Breast epithelium (tissue), 3 donors: ENCODE measurements around the gene DEPDC4.

ENCODE experiments used
- POLR2A ChIP-seq: fragments of 450-650 bp; IDR thresholded peaks from one replicate; pipeline ENCODE4 v1.6.1; 2016; ENCODE audit warnings: antibody characterized with exemption, mild to moderate bottlenecking, moderate library complexity
- TF ChIP-seq, protein P1 (sequence below), 3 donors: fragments of 450-650 bp; IDR thresholded peaks; one replicate each; pipeline ENCODE4 v1.5.1; 2016 to 2017; ENCODE audit warnings: antibody characterized with exemption in 3 of 3, mild to moderate bottlenecking in 3 of 3, moderate library complexity in 3 of 3

DNA sequence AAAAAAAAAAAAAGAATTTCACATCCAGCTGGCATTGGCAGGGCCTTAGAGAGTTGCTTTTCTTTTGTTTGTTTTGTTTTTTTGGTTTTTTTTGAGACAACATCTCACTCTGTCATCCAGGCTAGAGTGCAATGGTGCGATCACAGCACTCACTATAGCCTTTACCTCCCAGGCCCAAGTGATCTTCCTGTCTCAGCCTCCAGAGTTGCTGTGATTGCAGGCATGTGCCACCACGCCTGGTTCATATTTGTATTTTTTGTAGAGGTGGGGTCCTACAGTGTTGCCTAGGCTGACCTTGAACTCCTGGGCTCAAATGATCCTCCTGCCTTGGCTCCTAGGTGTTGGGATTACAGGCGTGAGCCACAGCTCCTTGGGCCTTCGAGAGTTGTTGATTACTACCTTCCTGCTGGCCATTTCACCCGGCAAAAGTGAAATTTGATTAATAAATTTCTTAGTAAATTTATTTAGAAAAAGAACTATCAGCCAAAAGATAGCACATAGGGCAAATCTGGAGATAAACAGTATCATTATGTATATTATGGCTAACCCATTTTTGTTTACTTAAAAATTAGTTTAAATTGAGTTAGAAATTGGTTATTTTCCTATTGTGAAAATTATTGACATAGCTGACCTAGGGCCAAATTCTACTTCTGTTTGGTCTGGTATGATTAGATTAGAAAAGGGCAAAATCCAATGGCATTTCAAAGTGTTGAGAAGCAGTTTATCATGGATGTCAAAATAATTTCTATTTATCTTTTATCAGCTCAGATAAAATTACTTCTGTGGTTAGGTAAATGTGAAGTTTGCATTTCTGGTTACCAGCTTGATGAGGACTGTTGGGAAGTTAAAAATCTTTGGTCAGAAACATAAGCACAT lies 53.6 kb downstream of the DEPDC4 start:
- TF ChIP-seq POLR2A = no peak
- TF ChIP-seq, protein P1, sequence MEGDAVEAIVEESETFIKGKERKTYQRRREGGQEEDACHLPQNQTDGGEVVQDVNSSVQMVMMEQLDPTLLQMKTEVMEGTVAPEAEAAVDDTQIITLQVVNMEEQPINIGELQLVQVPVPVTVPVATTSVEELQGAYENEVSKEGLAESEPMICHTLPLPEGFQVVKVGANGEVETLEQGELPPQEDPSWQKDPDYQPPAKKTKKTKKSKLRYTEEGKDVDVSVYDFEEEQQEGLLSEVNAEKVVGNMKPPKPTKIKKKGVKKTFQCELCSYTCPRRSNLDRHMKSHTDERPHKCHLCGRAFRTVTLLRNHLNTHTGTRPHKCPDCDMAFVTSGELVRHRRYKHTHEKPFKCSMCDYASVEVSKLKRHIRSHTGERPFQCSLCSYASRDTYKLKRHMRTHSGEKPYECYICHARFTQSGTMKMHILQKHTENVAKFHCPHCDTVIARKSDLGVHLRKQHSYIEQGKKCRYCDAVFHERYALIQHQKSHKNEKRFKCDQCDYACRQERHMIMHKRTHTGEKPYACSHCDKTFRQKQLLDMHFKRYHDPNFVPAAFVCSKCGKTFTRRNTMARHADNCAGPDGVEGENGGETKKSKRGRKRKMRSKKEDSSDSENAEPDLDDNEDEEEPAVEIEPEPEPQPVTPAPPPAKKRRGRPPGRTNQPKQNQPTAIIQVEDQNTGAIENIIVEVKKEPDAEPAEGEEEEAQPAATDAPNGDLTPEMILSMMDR (IDR thresholded peaks at IDR 0.05) = no peak
